Measurements from ENCODE around the gene EDA2R. TPM values are rescaled to one million over a fixed set of nuclear protein-coding genes. Genes with fewer than 3 reads are reported as not detected.

Gene EDA2R
- total and polyA plus RNA-seq, 2 experiments from 2014 or later, result 13.4 to 17.6 TPM

DNA sequence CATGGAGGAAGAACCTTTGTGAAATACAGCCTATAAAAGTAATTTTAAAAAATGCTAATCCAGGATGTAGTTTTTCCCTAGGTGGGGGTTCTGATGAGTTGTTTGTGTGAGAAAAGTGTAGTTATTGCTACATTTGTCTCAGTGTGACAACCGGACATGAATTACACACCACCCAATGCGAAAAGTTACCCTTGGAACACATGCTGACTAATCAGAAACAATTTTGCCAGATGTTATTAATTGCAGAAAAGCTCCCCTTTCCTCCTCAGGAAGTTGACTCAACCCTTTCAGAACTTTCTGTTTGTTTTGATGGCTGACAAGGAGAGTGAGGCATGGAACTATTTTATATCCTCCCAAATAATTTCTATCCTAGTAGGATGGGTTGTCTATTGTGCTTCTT is 38.1 kb upstream of the EDA2R start:
- Histone ChIP-seq H3K9me2 (ENCODE audit: insufficient read depth) (no peaks in the 10 kb centered on the region), H3F3A (ENCODE audit: insufficient read depth) (peaks cover 41% of the 10 kb centered on the region), H3K79me2 (ENCODE audit: insufficient read depth) (no peaks in the 10 kb centered on the region), H3K4me2 (ENCODE audit: unreplicated experiment) (peak overlapping the region; percentile 78), H3K9ac (peak overlapping the region; percentile 76), H4K20me1 (ENCODE audit: insufficient read depth) (no peaks in the 10 kb centered on the region), H2AFZ (peak overlapping the region; percentile 45; the same call in 1 of the 2 replicates), H3K27me3 (replicated peaks; ENCODE audit: insufficient read depth) (no peaks in the 10 kb centered on the region), H3K4me1 (ENCODE audit: insufficient read depth) (peaks cover 37% of the 10 kb centered on the region), H3K4me3 (peak overlapping the region; percentile 53), H3K36me3 (ENCODE audit: low read depth) (no peaks in the 10 kb centered on the region), H3K27ac (peak overlapping the region; percentile 98), H3K9me3 (ENCODE audit: low read depth) (no peaks in the 10 kb centered on the region)
- TF ChIP-seq EZH2 (IDR thresholded peaks at IDR 0.05; ENCODE audit: insufficient read depth, poor library complexity, severe bottlenecking) (no peak), EZH2phosphoT487 (IDR thresholded peaks at IDR 0.05; ENCODE audit: insufficient read depth, low read depth) (no peak)
- 0% methylated on average over 2 of the region's 2 CpGs for WGBS, 2 experiments (ENCODE audit: low coverage in 1 of 2, low lambda C conversion rate in 2 of 2, missing lambda C conversion rate in 2 of 2)
- in situ Hi-C loops (cut with MboI), result no loop called here
- peak; percentile 85 for DNase-seq

DNA sequence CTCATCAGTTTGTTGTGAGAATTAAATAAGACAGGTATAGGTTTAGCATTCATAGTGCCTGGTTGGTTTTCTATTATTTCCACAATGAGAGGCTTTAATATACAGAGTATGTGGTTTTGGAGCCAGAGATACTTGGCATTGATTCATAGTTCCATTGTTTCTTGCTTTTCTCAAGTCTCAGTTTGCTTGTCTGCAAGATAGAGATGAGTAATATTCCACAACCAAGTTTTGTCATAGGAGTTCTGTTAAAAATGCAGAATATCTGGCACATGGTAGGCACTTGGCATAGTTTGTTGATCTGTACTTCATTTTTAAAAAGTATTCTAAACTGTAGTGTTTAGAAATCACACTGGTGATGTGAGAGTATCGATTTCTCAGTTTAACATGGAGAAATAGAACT is 37.5 kb upstream of the EDA2R start:
- WGBS, 2 experiments (ENCODE audit: low coverage in 1 of 2, low lambda C conversion rate in 2 of 2, missing lambda C conversion rate in 2 of 2), result 0 to 8% methylated on average over 1 of the region's 1 CpG

DNA sequence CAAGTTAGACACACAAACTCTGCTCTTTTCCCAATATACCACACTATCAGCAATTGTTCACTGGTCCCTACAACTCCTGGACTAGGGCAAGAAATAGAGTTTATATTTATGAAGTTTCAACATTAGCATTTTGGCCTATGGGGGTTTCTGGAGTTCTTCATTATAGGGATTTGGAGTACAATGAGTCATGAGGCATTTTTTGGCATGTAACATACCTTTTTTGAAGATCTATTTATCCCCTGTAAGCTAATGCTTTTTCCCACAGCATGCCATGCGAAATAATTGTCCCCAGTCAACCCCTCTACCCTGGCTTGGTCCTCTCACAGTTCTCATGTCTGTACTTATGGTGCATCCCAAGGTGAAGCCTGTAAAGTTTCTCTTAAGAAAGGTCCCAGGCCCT is 36.7 kb upstream of the EDA2R start:
- Histone ChIP-seq H3K27me3 (replicated peaks; ENCODE audit: insufficient read depth) (no peaks in the 10 kb centered on the region), H3K4me2 (ENCODE audit: unreplicated experiment) (peak overlapping the region; percentile 78), H3K4me3 (no peak overlapping the region), H3K9ac (no peak overlapping the region), H3K9me2 (ENCODE audit: insufficient read depth) (no peaks in the 10 kb centered on the region), H3F3A (ENCODE audit: insufficient read depth) (peaks cover 35% of the 10 kb centered on the region), H4K20me1 (ENCODE audit: insufficient read depth) (no peaks in the 10 kb centered on the region), H3K9me3 (ENCODE audit: low read depth) (no peaks in the 10 kb centered on the region), H3K27ac (no peak overlapping the region), H2AFZ (no peak overlapping the region), H3K36me3 (ENCODE audit: low read depth) (no peaks in the 10 kb centered on the region), H3K79me2 (ENCODE audit: insufficient read depth) (no peaks in the 10 kb centered on the region), H3K4me1 (ENCODE audit: insufficient read depth) (peaks cover 30% of the 10 kb centered on the region)
- peak; percentile 7 for DNase-seq
- WGBS, 2 experiments (ENCODE audit: low coverage in 1 of 2, low lambda C conversion rate in 2 of 2, missing lambda C conversion rate in 2 of 2), result 100% methylated on average over 1 of the region's 1 CpG
- TF ChIP-seq EZH2phosphoT487 (IDR thresholded peaks at IDR 0.05; ENCODE audit: insufficient read depth, low read depth), result no peak
- TF ChIP-seq EZH2 (IDR thresholded peaks at IDR 0.05; ENCODE audit: insufficient read depth, poor library complexity, severe bottlenecking), result no peak
- in situ Hi-C loops (cut with MboI), result no loop called here

More for the DNA sequence above, 37.5 kb upstream of the EDA2R start:
- Histone ChIP-seq H3K4me1 (ENCODE audit: insufficient read depth) (peaks cover 37% of the 10 kb centered on the region), H3K4me2 (ENCODE audit: unreplicated experiment) (peak overlapping the region; percentile 78), H3K36me3 (ENCODE audit: low read depth) (no peaks in the 10 kb centered on the region), H3K9ac (peak overlapping the region; percentile 76), H3K4me3 (peak overlapping the region; percentile 53), H3K27me3 (replicated peaks; ENCODE audit: insufficient read depth) (no peaks in the 10 kb centered on the region), H2AFZ (peak overlapping the region; percentile 45; the same call in 1 of the 2 replicates), H3K9me3 (ENCODE audit: low read depth) (no peaks in the 10 kb centered on the region), H3K79me2 (ENCODE audit: insufficient read depth) (no peaks in the 10 kb centered on the region), H4K20me1 (ENCODE audit: insufficient read depth) (no peaks in the 10 kb centered on the region), H3K27ac (peak overlapping the region; percentile 98), H3F3A (ENCODE audit: insufficient read depth) (peaks cover 41% of the 10 kb centered on the region), H3K9me2 (ENCODE audit: insufficient read depth) (no peaks in the 10 kb centered on the region)
- in situ Hi-C loops (cut with MboI), result no loop called here
- DNase-seq, result peak; percentile 70
- TF ChIP-seq EZH2 (IDR thresholded peaks at IDR 0.05; ENCODE audit: insufficient read depth, poor library complexity, severe bottlenecking) (no peak), EZH2phosphoT487 (IDR thresholded peaks at IDR 0.05; ENCODE audit: insufficient read depth, low read depth) (no peak)

DNA sequence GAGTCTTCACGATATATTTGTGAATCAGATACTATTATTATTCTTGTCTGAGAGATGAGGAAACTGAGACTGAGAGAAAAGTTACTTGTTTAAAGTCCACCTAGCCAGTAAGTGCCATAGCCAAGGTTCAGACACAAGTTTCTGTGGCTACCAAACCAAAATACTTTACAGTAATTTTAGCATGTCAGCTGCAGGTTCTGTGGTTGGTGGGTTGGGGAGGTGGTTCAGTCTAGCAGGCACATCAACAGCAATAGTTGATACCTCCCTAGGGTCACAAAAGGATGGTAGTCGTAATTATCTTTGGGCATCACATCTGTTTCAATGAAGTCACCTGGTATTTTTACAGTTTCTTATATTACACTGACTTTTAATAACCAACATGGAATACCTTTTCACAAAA is 35.6 kb upstream of the EDA2R start:
- H3K27ac ChIP-seq, result no peak overlapping the region
- no peaks in the 10 kb centered on the region for H3K9me2 ChIP-seq (ENCODE audit: insufficient read depth)
- no peak for DNase-seq
- no peak overlapping the region for H3K4me3 ChIP-seq
- WGBS, 2 experiments (ENCODE audit: low coverage in 1 of 2, low lambda C conversion rate in 2 of 2, missing lambda C conversion rate in 2 of 2), result 95 to 97% methylated on average over 2 of the region's 2 CpGs
- H3F3A ChIP-seq (ENCODE audit: insufficient read depth), result peaks cover 32% of the 10 kb centered on the region
- H3K4me2 ChIP-seq (ENCODE audit: unreplicated experiment), result no peak overlapping the region
- H3K36me3 ChIP-seq (ENCODE audit: low read depth), result no peaks in the 10 kb centered on the region
- H2AFZ ChIP-seq, result no peak overlapping the region
- H3K79me2 ChIP-seq (ENCODE audit: insufficient read depth), result no peaks in the 10 kb centered on the region
- peaks cover 24% of the 10 kb centered on the region for H3K4me1 ChIP-seq (ENCODE audit: insufficient read depth)
- no peak for TF ChIP-seq EZH2 (IDR thresholded peaks at IDR 0.05; ENCODE audit: insufficient read depth, poor library complexity, severe bottlenecking)
- no peak for TF ChIP-seq EZH2phosphoT487 (IDR thresholded peaks at IDR 0.05; ENCODE audit: insufficient read depth, low read depth)
- no peaks in the 10 kb centered on the region for H3K27me3 ChIP-seq (replicated peaks; ENCODE audit: insufficient read depth)
- no peaks in the 10 kb centered on the region for H3K9me3 ChIP-seq (ENCODE audit: low read depth)
- no peaks in the 10 kb centered on the region for H4K20me1 ChIP-seq (ENCODE audit: insufficient read depth)
- no peak overlapping the region for H3K9ac ChIP-seq
- in situ Hi-C loops (cut with MboI), result no loop called here

DNA sequence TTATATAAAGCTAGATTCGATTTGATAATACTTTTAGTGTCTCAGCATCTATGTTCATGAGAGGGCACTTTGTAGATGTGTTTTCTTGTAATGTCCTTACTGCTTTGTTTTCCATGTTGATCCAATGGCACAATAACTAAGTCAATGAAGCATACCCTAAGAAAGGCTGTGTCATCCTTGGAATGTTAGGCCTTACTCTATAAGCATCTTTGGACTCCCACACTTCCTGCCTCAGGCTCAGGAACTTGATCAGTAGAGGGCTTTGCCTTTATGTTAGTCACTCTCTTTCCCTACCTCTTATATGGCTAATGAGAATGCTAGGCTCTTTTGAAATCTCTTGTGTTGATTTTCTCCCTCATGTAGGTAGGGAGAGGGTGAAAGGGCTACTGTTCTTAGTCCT is 33.2 kb upstream of the EDA2R start:
- WGBS, 2 experiments (ENCODE audit: low coverage in 1 of 2, low lambda C conversion rate in 2 of 2, missing lambda C conversion rate in 2 of 2), result 95 to 100% methylated on average over 1 of the region's 1 CpG
- Histone ChIP-seq H3K36me3 (ENCODE audit: low read depth) (no peaks in the 10 kb centered on the region), H4K20me1 (ENCODE audit: insufficient read depth) (no peaks in the 10 kb centered on the region), H3K9me2 (ENCODE audit: insufficient read depth) (no peaks in the 10 kb centered on the region), H2AFZ (no peak overlapping the region), H3K9me3 (ENCODE audit: low read depth) (no peaks in the 10 kb centered on the region), H3K4me3 (no peak overlapping the region), H3F3A (ENCODE audit: insufficient read depth) (peaks cover 16% of the 10 kb centered on the region), H3K4me1 (ENCODE audit: insufficient read depth) (peaks cover 11% of the 10 kb centered on the region), H3K79me2 (ENCODE audit: insufficient read depth) (no peaks in the 10 kb centered on the region), H3K4me2 (ENCODE audit: unreplicated experiment) (no peak overlapping the region), H3K27me3 (replicated peaks; ENCODE audit: insufficient read depth) (no peaks in the 10 kb centered on the region), H3K9ac (no peak overlapping the region), H3K27ac (no peak overlapping the region)
- TF ChIP-seq EZH2 (IDR thresholded peaks at IDR 0.05; ENCODE audit: insufficient read depth, poor library complexity, severe bottlenecking) (no peak), EZH2phosphoT487 (IDR thresholded peaks at IDR 0.05; ENCODE audit: insufficient read depth, low read depth) (no peak)
- peak; percentile 43 for DNase-seq
- in situ Hi-C loops (cut with MboI), result no loop called here
